Activated CD8-positive, alpha-beta memory T cell treated with anti-CD3 and anti-CD28 coated beads for 24 hours (primary cell): ENCODE results near the gene CTTNBP2.

ENCODE experiments used
- DNase-seq: peaks from one replicate; pipeline ENCODE4 v3.0.0-alpha.2; 2020

CTTNBP2 gene

GRCh38 chr7:117871778-117872538 is 1.3 kb downstream of the CTTNBP2 start:
- DNase-seq: no peak

DNA sequence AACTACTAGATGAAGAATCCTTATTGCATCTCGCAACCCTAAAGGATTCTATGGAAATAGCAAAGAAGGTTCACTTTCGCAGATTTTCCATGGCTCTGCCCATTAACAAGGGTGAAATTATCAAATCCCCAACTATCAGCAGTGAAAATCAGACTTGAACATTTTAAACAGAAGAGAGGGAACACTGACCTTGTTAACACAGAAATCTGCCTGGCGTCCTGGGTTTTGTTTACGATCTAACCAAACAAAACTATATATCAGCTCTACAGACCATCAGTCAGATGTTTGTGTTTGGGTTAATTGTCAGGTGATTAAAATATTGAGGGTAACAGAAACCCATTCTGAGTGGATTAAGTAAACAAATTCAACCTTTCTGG is 1.9 kb downstream of the CTTNBP2 start:
- DNase-seq: no peak

- no peak for DNase-seq
These were observed 2.7 kb downstream of the CTTNBP2 start for GRCh38 chr7:117870448-117871130.

GRCh38 chr7:117869374-117869773 is 3.9 kb downstream of the CTTNBP2 start:
- DNase-seq: no peak

GRCh38 chr7:117863618-117864017 is 9.6 kb downstream of the CTTNBP2 start:
- DNase-seq: no peak

DNA sequence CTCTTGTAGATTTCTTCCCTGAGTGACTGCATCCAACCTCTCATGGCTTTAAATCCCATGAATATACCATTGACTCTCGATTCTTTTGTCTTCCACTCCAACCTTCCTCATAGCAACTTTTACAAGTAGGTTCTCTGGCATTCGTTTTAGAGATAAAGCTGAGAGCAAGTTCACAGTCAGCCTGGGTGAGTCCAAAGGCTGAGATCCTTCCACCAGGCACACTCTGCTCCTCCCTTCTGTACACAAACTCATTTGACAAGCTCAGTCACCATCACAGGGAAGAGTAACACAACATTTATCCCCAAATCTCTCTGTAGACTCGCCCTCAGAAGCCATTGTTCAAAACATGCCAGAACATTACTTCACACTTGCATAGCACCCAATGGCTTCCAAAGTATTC is 10.9 kb downstream of the CTTNBP2 start:
- DNase-seq: no peak

GRCh38 chr7:117859246-117859812 is 13.9 kb downstream of the CTTNBP2 start:
- DNase-seq: no peak

- DNase-seq: no peak
These were observed 14.5 kb downstream of the CTTNBP2 start for GRCh38 chr7:117858712-117859111.

GRCh38 chr7:117857718-117858117 is 15.5 kb downstream of the CTTNBP2 start:
- no peak for DNase-seq

DNA sequence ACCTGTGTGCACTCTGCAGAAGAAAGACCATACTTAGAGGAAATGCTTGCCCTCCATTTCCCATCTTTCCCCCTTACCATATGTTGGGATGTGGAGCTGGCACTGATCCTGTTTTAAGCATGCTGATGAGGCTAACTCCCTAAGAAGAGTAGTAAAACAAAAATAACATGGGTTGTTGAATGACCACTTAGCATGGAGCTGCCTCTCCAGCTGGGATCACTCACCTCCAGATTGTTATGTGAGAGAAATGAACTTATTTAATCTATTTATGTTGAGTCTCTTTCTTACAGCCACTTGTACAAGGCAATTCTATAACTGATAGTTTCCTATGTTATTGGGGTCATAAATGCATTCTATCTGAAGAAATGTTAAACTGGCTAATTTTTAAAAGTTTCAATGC is 17.0 kb downstream of the CTTNBP2 start:
- no peak for DNase-seq

GRCh38 chr7:117854186-117854585 is 19.1 kb downstream of the CTTNBP2 start:
- DNase-seq: no peak

DNA sequence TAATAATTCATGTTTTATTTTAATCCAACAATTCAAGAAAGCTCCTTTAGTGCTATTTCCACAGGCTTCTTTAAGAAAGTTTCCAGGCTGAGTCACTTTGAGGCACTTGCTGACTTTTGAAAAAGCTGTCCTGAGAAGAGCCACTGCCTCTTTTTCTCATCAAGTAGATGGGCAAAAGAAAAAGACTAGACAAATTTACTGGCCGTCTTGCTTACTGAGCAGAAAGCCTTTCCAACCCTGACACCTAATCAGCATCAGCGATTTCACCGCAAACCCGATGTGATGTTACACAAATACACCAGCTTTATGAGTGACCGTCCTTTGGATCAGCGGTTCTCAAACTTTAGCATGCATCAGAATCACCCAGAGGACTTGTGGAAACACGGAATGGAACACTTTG is 24.3 kb downstream of the CTTNBP2 start:
- no peak for DNase-seq

DNA sequence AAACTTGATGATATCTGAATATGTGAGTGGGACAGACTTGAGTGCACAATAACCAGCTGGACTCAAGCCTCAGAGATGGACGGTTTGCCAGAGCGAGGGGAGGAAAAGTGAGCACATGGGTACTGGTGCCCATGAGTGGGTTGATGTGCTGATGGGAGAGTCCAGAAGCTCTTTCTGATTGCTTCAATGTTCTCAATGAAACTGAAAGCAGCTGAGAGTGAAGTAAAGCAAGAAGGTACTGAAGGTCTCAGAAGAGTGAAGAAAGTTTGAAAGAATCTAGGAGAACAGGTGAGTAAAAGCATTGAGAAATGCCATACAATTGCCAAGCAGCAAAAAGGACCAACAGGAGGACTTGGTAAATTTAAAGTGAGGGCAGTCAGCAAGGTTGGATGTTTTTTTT is 28.6 kb downstream of the CTTNBP2 start:
- no peak for DNase-seq

GRCh38 chr7:117841611-117842010 is 31.6 kb downstream of the CTTNBP2 start:
- no peak for DNase-seq

DNA sequence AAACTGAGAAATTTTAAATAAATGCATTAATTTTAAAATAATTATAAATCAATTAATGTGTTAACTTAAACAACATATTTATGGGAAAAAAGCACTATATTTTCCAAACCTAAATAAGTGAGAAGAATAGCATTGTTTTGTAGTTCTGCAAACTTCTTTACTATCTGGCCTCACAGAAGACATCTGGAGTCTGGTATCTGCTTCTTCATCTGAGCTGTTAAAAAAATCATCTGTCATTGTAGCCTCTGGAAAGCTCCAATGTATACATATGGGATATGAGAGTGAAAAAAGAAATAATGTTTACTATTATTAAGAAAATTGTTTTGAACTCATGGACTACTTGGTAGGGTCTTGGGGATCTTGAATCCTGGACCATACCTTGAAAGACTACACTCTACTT is 32.2 kb downstream of the CTTNBP2 start:
- DNase-seq: no peak

- DNase-seq: no peak
These were observed 33.7 kb downstream of the CTTNBP2 start for GRCh38 chr7:117839507-117839906.

DNA sequence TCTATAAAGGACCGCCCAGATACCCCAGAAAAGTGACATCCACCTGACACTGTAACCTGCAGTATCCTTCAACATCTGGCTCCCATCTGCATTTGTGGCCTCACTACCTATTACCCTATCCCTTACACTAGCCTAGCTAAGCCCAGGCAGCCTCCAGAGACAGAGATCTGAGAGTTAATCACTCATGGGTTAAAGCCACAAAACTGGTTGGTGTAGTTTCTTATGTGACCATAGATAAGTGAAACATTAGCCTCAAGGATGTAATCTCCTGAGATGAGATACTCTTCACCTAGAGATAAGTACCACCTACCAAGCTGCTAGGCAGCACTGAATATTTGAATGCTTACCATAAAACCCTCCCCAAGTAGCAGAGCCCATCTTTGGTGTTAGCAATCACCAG is 35.4 kb downstream of the CTTNBP2 start:
- no peak for DNase-seq

GRCh38 chr7:117835016-117835664 is 38.1 kb downstream of the CTTNBP2 start:
- DNase-seq: no peak

GRCh38 chr7:117830422-117830954 is 42.8 kb downstream of the CTTNBP2 start:
- DNase-seq: no peak

DNA sequence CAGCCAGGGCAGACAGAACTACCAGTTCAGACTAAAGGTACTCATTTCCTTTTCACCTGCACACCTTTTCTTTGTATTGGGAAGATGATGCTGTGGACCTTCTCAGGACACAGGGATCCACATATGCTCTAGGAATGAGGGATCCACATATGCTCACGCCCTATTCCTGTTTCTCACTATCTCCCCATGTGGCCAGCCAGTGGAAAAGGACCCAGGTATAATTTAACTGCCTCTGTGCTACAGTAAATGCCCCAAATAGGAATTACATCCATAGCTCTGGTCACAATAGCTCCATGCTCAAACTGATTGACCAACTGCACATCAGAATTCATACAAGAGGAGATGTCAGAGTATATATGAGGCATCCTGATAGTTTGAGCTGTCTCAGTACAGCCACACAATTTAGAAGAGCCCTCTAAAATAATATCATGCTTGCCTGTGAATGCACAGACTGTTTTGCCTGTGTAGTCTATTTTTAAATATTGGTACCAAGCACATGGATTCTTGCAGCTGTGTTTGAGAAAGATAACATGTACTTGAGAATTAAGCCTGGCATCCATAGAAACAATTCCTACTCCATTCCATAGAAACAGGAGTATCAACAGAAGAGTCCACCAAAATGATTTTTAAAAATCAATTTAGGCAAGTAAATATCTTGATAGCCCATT is 43.7 kb downstream of the CTTNBP2 start:
- no peak for DNase-seq

DNA sequence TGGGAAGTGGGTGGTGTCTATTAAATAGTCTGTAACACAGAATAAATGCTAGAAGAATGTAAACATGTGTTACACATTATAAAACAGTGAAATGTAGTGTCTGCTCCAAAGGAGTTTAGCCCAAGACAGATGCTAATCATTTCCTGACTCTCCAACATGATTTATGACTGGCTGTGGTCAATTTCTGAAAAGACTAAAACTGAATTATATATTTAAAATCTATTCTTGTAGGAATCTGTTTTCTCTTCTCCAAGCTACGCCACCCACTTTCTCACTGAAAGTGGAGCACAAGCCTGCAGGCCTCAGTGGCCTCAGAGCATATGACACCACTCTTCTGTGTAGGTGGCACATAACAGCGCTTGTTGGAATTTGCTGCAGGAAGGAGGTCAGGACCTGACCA is 44.4 kb downstream of the CTTNBP2 start:
- no peak for DNase-seq

- no peak for DNase-seq
These were observed 45.4 kb downstream of the CTTNBP2 start for GRCh38 chr7:117827862-117828261.

DNA sequence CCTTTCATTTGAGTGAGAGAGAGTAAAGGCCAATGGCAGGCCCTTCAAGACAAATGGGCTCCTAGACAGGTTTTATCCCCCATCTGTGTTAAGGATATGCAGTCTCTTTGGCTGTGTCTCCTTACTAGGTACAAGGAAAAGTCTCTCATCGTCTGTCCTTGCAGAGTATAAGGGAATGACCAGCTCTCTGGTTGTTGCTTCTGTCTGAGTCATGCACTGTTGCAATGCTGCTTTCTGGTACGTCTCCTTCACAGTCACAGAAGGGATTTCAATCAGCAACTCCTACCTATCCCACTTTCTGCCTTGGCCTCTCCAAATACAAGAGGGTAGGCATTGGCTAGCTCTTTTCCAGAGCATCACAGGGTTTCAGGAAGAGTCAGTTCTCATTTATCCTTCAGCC is 48.1 kb downstream of the CTTNBP2 start:
- DNase-seq: no peak
